NB4 (cell line): Measurements from ENCODE around the gene WDR89.

Experiments
- CTCF ChIP-seq: IDR thresholded peaks from one replicate; pipeline ENCODE4 v1.5.1; 2012; ENCODE audit warnings: low read depth, low read length
- POLR2A ChIP-seq: IDR thresholded peaks from 2 replicates; pipeline ENCODE4 v1.6.1; 2011; ENCODE audit warnings: mild to moderate bottlenecking; ENCODE audit not compliant: insufficient read length; ENCODE audit errors: extremely low read depth

GRCh38 chr14:63670692-63671091 is 29.0 kb upstream of the WDR89 start:
- TF ChIP-seq POLR2A (no peak), CTCF (no peak)
